Trophoblast cell (in vitro differentiated cells and primary cell): Measurements from ENCODE around the gene MYO5C.

ENCODE experiments used
- DNase-seq, 2 donors: peaks; one replicate each; pipeline ENCODE4 v3.0.0-alpha.2; 2016
- H2AFZ ChIP-seq: 2 replicates; pipeline ENCODE4 v1.6.1; 2013; ENCODE audit warnings: low read length, moderate library complexity, mild to moderate bottlenecking; ENCODE audit not compliant: insufficient read depth, poor library complexity
- H2AK5ac ChIP-seq: 2 replicates; pipeline ENCODE4 v1.6.1; 2013; ENCODE audit warnings: mild to moderate bottlenecking, low read length
- H2BK120ac ChIP-seq: 2 replicates; pipeline ENCODE4 v1.6.1; 2013; ENCODE audit warnings: low read length, mild to moderate bottlenecking, moderate library complexity; ENCODE audit not compliant: insufficient read depth, poor library complexity
- H2BK12ac ChIP-seq: 2 replicates; pipeline ENCODE4 v1.6.1; 2013; ENCODE audit warnings: mild to moderate bottlenecking, low read length, moderate library complexity
- H2BK5ac ChIP-seq: 2 replicates; pipeline ENCODE4 v1.6.1; 2013; ENCODE audit warnings: low read length, low read depth, moderate library complexity, mild to moderate bottlenecking; ENCODE audit not compliant: poor library complexity
- H3K14ac ChIP-seq: 2 replicates; pipeline ENCODE4 v1.6.1; 2013; ENCODE audit warnings: mild to moderate bottlenecking, low read length
- H3K18ac ChIP-seq: 2 replicates; pipeline ENCODE4 v1.6.1; 2013; ENCODE audit warnings: mild to moderate bottlenecking, low read length
- H3K23ac ChIP-seq: 2 replicates; pipeline ENCODE4 v1.6.1; 2013; ENCODE audit warnings: low read length
- H3K27ac ChIP-seq: 2 replicates; pipeline ENCODE4 v1.5.1; 2013; ENCODE audit warnings: low read depth, mild to moderate bottlenecking, inconsistent platforms, low read length, moderate library complexity
- H3K27me3 ChIP-seq: 2 replicates; pipeline ENCODE4 v1.6.1; 2013; ENCODE audit warnings: inconsistent platforms, mild to moderate bottlenecking, low read length, moderate library complexity; ENCODE audit not compliant: insufficient read depth
- H3K36me3 ChIP-seq, 2 experiments: 1 replicate in 1 of 2; 2 replicates in 1 of 2; pipeline ENCODE4 v1.6.1; 2013; ENCODE audit warnings: low read length in 2 of 2, mild to moderate bottlenecking in 2 of 2, moderate library complexity in 1 of 2; ENCODE audit not compliant: insufficient read depth in 2 of 2, control insufficient read depth in 1 of 2
- H3K4ac ChIP-seq: 2 replicates; pipeline ENCODE4 v1.6.1; 2013; ENCODE audit warnings: low read depth, mild to moderate bottlenecking, low read length, moderate library complexity
- H3K4me1 ChIP-seq, 2 experiments: 1 replicate in 1 of 2; 2 replicates in 1 of 2; pipeline ENCODE4 v1.6.1; 2013; ENCODE audit warnings: low read length in 2 of 2, mild to moderate bottlenecking in 2 of 2, moderate library complexity in 1 of 2; ENCODE audit not compliant: insufficient read depth in 2 of 2, control insufficient read depth in 1 of 2
- H3K4me2 ChIP-seq: 2 replicates; pipeline ENCODE4 v1.6.1; 2013; ENCODE audit warnings: inconsistent platforms, mild to moderate bottlenecking, low read length, moderate library complexity
- H3K4me3 ChIP-seq: 2 replicates; pipeline ENCODE4 v1.5.1; 2013; ENCODE audit warnings: mild to moderate bottlenecking, low read depth, low read length, inconsistent platforms
- H3K79me1 ChIP-seq: one replicate; pipeline ENCODE4 v1.6.1; 2013; ENCODE audit warnings: low read length
- H3K79me2 ChIP-seq: 2 replicates; pipeline ENCODE4 v1.6.1; 2013; ENCODE audit warnings: low read length, mild to moderate bottlenecking; ENCODE audit not compliant: control insufficient read depth, insufficient read depth, poor library complexity
- H3K9ac ChIP-seq: 2 replicates; pipeline ENCODE4 v1.6.1; 2013; ENCODE audit warnings: mild to moderate bottlenecking, low read length
- H3K9me3 ChIP-seq: 2 replicates; pipeline ENCODE4 v1.6.1; 2013; ENCODE audit warnings: low read depth, mild to moderate bottlenecking, control low read depth, inconsistent platforms, low read length; ENCODE audit not compliant: insufficient read depth
- H4K12ac ChIP-seq: 2 replicates; pipeline ENCODE4 v1.6.1; 2013; ENCODE audit warnings: low read depth, mild to moderate bottlenecking, low read length, moderate library complexity
- H4K8ac ChIP-seq: 2 replicates; pipeline ENCODE4 v1.6.1; 2013; ENCODE audit warnings: low read depth, mild to moderate bottlenecking, low read length, moderate library complexity
- H4K91ac ChIP-seq: one replicate; pipeline ENCODE4 v1.6.1; 2013; ENCODE audit warnings: low read depth, mild to moderate bottlenecking, low read length, moderate library complexity
- WGBS: extraction: QIAGEN DNeasy Blood & Tissue Kit; methylation state at CpG from one replicate; pipeline ENCODE4 v1.1.7; 2013; ENCODE audit warnings: missing lambda C conversion rate; ENCODE audit not compliant: insufficient read length, insufficient coverage; ENCODE audit errors: extremely low coverage; 5-methylcytosine and 5-hydroxymethylcytosine counted together

The MYO5C gene

DNA sequence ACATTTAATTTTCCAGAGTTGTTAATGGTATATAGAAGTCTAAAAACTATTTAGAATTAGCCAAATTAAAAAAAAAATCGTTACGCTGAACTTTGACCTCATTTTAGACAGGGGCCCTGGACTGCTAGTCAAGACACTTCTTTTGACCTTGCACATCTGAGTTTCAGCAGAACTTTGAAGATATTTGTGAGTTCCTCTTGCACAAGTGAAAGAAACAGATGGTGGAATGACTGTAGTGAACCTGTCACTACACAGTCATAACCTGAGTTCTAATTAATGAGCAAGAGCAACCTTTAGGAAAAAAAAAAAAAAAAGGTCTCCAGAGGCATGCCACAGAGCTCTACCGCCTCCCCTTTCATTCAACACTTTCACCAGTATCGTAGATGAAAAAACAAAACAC lies 5.3 kb downstream of the MYO5C start:
- no peak overlapping the region for H4K91ac ChIP-seq
- no peak overlapping the region for H3K4ac ChIP-seq
- H2AFZ ChIP-seq = no peak overlapping the region
- DNase-seq = no peak
- H3K4me3 ChIP-seq = no peak overlapping the region
- H3K4me1 ChIP-seq = peaks cover 6% of the 10 kb centered on the region in 2 experiments
- no peak overlapping the region for H4K12ac ChIP-seq
- no peak overlapping the region for H3K18ac ChIP-seq
- H3K9ac ChIP-seq = no peak overlapping the region
- H2BK5ac ChIP-seq = no peak overlapping the region
- H3K79me1 ChIP-seq = no peaks in the 10 kb centered on the region
- H3K14ac ChIP-seq = no peak overlapping the region
- H3K27ac ChIP-seq = no peak overlapping the region
- WGBS = no CpG with 5 or more reads among the region's 4 CpGs
- H3K23ac ChIP-seq = no peak overlapping the region
- peaks cover 5% of the 10 kb centered on the region for H3K9me3 ChIP-seq
- no peak overlapping the region for H4K8ac ChIP-seq
- H3K79me2 ChIP-seq = no peaks in the 10 kb centered on the region
- H3K36me3 ChIP-seq = peaks cover 0 to 2% of the 10 kb centered on the region in 2 experiments
- H2BK12ac ChIP-seq = no peak overlapping the region
- no peak overlapping the region for H3K4me2 ChIP-seq
- H2BK120ac ChIP-seq = no peak overlapping the region
- H2AK5ac ChIP-seq = no peak overlapping the region
- H3K27me3 ChIP-seq = peaks cover 4% of the 10 kb centered on the region

DNA sequence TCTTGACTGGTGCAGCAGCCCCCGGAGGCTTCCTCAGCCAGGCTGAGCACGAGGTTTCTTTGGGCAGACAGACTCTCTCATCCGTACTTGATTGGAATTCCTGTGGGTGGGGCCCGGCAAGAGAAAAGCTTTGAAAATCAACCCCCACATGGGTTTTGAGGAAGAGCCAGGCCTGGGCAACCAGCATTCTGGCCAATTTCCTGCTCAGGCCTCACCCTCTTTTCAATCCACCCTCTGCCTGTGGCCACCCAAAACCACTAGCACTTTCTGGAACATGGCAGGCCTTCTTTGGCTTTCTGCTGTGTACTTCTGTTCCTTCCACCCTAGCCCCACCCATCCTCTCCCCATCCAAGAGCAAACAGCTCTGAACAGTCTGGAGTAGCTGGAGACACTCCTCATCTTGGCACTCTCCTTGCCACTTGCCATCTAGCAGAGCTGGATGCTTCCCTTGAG lies 5.9 kb downstream of the MYO5C start:
- H3K9me3 ChIP-seq = peaks cover 5% of the 10 kb centered on the region
- no peak overlapping the region for H2BK5ac ChIP-seq
- H2BK120ac ChIP-seq = no peak overlapping the region
- no peaks in the 10 kb centered on the region for H3K79me2 ChIP-seq
- DNase-seq = no peak
- H3K27me3 ChIP-seq = no peaks in the 10 kb centered on the region
- H4K91ac ChIP-seq = no peak overlapping the region
- H3K36me3 ChIP-seq = peaks cover 0 to 2% of the 10 kb centered on the region in 2 experiments
- no peak overlapping the region for H3K23ac ChIP-seq
- no peak overlapping the region for H2BK12ac ChIP-seq
- WGBS = no CpG with 5 or more reads among the region's 4 CpGs
- peaks cover 0 to 2% of the 10 kb centered on the region in 2 experiments for H3K4me1 ChIP-seq
- no peak overlapping the region for H3K4ac ChIP-seq
- H2AK5ac ChIP-seq = no peak overlapping the region
- H3K9ac ChIP-seq = no peak overlapping the region
- no peak overlapping the region for H4K8ac ChIP-seq
- H3K4me3 ChIP-seq = no peak overlapping the region
- no peak overlapping the region for H4K12ac ChIP-seq
- H3K14ac ChIP-seq = no peak overlapping the region
- H3K4me2 ChIP-seq = no peak overlapping the region
- H2AFZ ChIP-seq = no peak overlapping the region
- H3K27ac ChIP-seq = no peak overlapping the region
- H3K79me1 ChIP-seq = no peaks in the 10 kb centered on the region
- H3K18ac ChIP-seq = no peak overlapping the region

DNA sequence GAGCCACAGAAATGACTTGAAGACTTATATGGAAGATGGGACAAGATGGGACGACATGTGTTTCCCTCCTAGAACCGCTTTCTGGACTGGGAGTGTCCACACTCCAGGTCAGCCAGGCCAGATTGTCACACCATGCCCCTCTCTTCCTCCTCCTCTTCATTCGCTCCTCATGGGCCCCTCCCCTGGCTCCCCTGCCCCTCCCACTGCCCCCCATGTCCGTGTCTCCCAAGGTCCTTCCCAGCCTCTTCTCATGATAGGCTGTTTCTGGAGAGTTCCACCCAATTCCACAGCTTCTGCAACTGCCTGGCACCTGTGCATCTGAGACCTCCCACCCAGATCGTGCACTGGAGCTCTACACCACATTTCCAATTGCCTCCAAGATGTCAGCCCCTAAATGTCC lies 6.6 kb downstream of the MYO5C start:
- peaks cover 0 to 2% of the 10 kb centered on the region in 2 experiments for H3K36me3 ChIP-seq
- H3K18ac ChIP-seq = no peak overlapping the region
- DNase-seq = no peak
- H3K9me3 ChIP-seq = peaks cover 5% of the 10 kb centered on the region
- H4K12ac ChIP-seq = no peak overlapping the region
- no peak overlapping the region for H3K4ac ChIP-seq
- no peak overlapping the region for H3K14ac ChIP-seq
- H3K4me2 ChIP-seq = no peak overlapping the region
- no peak overlapping the region for H2BK5ac ChIP-seq
- H3K9ac ChIP-seq = no peak overlapping the region
- H3K79me2 ChIP-seq = no peaks in the 10 kb centered on the region
- H3K23ac ChIP-seq = no peak overlapping the region
- no peak overlapping the region for H2AK5ac ChIP-seq
- WGBS = no CpG with 5 or more reads among the region's 5 CpGs
- H2BK12ac ChIP-seq = no peak overlapping the region
- no peak overlapping the region for H4K91ac ChIP-seq
- H3K79me1 ChIP-seq = no peaks in the 10 kb centered on the region
- H2AFZ ChIP-seq = no peak overlapping the region
- peaks cover 0 to 2% of the 10 kb centered on the region in 2 experiments for H3K4me1 ChIP-seq
- no peak overlapping the region for H3K27ac ChIP-seq
- no peak overlapping the region for H2BK120ac ChIP-seq
- no peak overlapping the region for H4K8ac ChIP-seq
- no peak overlapping the region for H3K4me3 ChIP-seq
- no peaks in the 10 kb centered on the region for H3K27me3 ChIP-seq

DNA sequence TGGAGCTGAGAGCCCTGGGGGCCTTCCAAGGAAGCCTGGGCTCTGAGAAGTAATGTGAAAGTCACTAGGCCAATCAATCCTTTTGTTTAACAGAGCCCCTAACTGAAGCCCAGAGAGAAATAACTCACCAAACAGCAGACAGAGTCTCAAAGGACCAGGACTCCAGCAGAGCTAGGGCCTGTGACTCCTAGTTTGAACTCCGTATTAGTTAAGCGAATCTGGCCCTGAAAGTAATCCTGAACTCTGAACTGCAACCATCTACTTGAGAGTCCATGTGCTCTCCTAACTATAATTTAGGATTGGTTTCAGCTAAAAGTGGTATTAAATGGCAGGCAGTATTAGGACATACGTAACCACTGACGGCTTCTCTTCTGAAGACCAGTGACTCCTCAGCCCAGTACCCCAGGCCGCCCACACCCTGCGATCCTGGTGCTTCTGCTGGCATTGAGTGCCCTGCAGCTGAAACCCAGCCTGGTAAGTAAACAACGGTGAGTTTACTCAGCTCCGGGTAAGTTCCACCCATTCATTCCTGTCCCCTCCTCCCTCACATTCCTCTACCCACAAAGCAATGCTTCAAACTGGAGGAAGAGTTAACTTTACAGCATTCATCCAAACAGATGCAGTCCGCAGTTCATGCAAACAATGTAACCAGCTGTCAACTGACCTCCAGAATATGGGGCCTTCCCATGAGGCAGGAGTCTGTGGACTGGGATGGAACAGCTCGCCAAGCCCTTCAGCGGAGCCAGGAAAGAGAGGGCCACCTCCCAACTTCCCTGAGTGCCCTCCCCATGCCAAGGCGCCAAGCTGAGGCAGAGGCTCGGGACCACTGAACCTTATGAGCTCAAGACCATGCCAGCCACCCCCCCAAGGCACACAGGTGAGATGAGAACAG lies 7.3 kb downstream of the MYO5C start:
- no peak overlapping the region for H2BK120ac ChIP-seq
- no peak overlapping the region for H2AK5ac ChIP-seq
- H3K4me1 ChIP-seq = peaks cover 0 to 2% of the 10 kb centered on the region in 2 experiments
- no peak overlapping the region for H3K4me3 ChIP-seq
- no peak overlapping the region for H4K91ac ChIP-seq
- H3K9me3 ChIP-seq = peaks cover 5% of the 10 kb centered on the region
- no peak overlapping the region for H3K27ac ChIP-seq
- H3K18ac ChIP-seq = no peak overlapping the region
- H2AFZ ChIP-seq = no peak overlapping the region
- H2BK5ac ChIP-seq = no peak overlapping the region
- DNase-seq = peak; percentile 76 to 80
- no peak overlapping the region for H3K23ac ChIP-seq
- no CpG with 5 or more reads among the region's 13 CpGs for WGBS
- H2BK12ac ChIP-seq = no peak overlapping the region
- H3K9ac ChIP-seq = no peak overlapping the region
- no peak overlapping the region for H3K14ac ChIP-seq
- H3K4me2 ChIP-seq = no peak overlapping the region
- peaks cover 0 to 2% of the 10 kb centered on the region in 2 experiments for H3K36me3 ChIP-seq
- H4K12ac ChIP-seq = no peak overlapping the region
- no peaks in the 10 kb centered on the region for H3K79me1 ChIP-seq
- no peaks in the 10 kb centered on the region for H3K27me3 ChIP-seq
- no peaks in the 10 kb centered on the region for H3K79me2 ChIP-seq
- H3K4ac ChIP-seq = no peak overlapping the region
- no peak overlapping the region for H4K8ac ChIP-seq
